Keratinocyte (primary cell): ENCODE data around the gene SMIM24. TPM values are rescaled to one million over a fixed set of nuclear protein-coding genes. Genes with fewer than 3 reads are reported as not detected.

Experiments
- DNase-seq: peaks from one replicate; pipeline ENCODE4 v3.0.0-alpha.2; 2011; ENCODE audit warnings: low read depth, missing footprints, low spot score
- FAIRE-seq: peaks from 2 replicates; lab custom pipeline; 2011; peaks lifted over from hg19 to GRCh38; lab: Jason Lieb, UNC
- H2AFZ ChIP-seq: 2 replicates; pipeline ENCODE4 v1.6.0; 2012; ENCODE audit warnings: low read length, control low read depth, inconsistent platforms; ENCODE audit not compliant: control insufficient read depth
- H3K27ac ChIP-seq: 2 replicates; pipeline ENCODE4 v1.5.1; 2011; ENCODE audit warnings: low read length; ENCODE audit not compliant: control insufficient read depth, insufficient read depth
- H3K27me3 ChIP-seq: 3 replicates; pipeline ENCODE4 v1.6.0; 2011; ENCODE audit warnings: low read length; ENCODE audit not compliant: control insufficient read depth, insufficient read depth; ENCODE audit errors: extremely low read depth
- H3K36me3 ChIP-seq, 2 experiments: 2 replicates in 1 of 2; 3 replicates in 1 of 2; pipeline ENCODE4 v1.5.1; 2011; ENCODE audit warnings: low read length in 2 of 2, mild to moderate bottlenecking in 1 of 2; ENCODE audit not compliant: control insufficient read depth in 2 of 2, insufficient read depth in 2 of 2; ENCODE audit errors: extremely low read depth in 1 of 2
- H3K4me1 ChIP-seq: 3 replicates; pipeline ENCODE4 v1.5.1; 2011; ENCODE audit warnings: low read length; ENCODE audit not compliant: control insufficient read depth, insufficient read depth; ENCODE audit errors: extremely low read depth
- H3K4me2 ChIP-seq: 3 replicates; pipeline ENCODE4 v1.6.0; 2011; ENCODE audit warnings: low read depth, low read length; ENCODE audit not compliant: control insufficient read depth, insufficient read depth; ENCODE audit errors: extremely low read depth
- H3K4me3 ChIP-seq, 3 experiments: fragments of 200-600 bp in 1 of 3; sonication (generic) in 1 of 3; 2 replicates in 2 of 3; 3 replicates in 1 of 3; pipeline ENCODE4 v1.5.1; 2011 to 2016; ENCODE audit warnings: low read length in 3 of 3, mild to moderate bottlenecking in 3 of 3, control low read depth in 2 of 3, inconsistent platforms in 1 of 3, low read depth in 1 of 3, mixed read lengths in 1 of 3, mixed run types in 1 of 3, moderate library complexity in 1 of 3; ENCODE audit not compliant: control insufficient read depth in 2 of 3, insufficient read depth in 2 of 3; ENCODE audit errors: extremely low read depth in 1 of 3
- H3K79me2 ChIP-seq: 2 replicates; pipeline ENCODE4 v1.6.0; 2012; ENCODE audit warnings: low read length; ENCODE audit not compliant: control insufficient read depth, insufficient read depth
- H3K9ac ChIP-seq: 3 replicates; pipeline ENCODE4 v1.6.0; 2011; ENCODE audit warnings: low read length; ENCODE audit not compliant: control insufficient read depth, insufficient read depth; ENCODE audit errors: extremely low read depth
- H3K9me1 ChIP-seq: 3 replicates; pipeline ENCODE4 v1.6.0; 2011; ENCODE audit warnings: low read length; ENCODE audit not compliant: control insufficient read depth, insufficient read depth; ENCODE audit errors: extremely low read depth
- H3K9me3 ChIP-seq: 2 replicates; pipeline ENCODE4 v1.5.1; 2012; ENCODE audit warnings: low read depth, low read length; ENCODE audit not compliant: control insufficient read depth
- H4K20me1 ChIP-seq: 3 replicates; pipeline ENCODE4 v1.6.0; 2011; ENCODE audit warnings: low read length; ENCODE audit not compliant: control insufficient read depth, insufficient read depth; ENCODE audit errors: extremely low read depth
- CTCF ChIP-seq, 3 experiments: IDR thresholded peaks in 1 of 3; conservative IDR thresholded peaks in 1 of 3; optimal IDR thresholded peaks in 1 of 3; 2 replicates in 2 of 3; 3 replicates in 1 of 3; pipeline versions ENCODE3 to v1.5.1; 2011; ENCODE audit warnings: low read length in 3 of 3, mild to moderate bottlenecking in 3 of 3, moderate library complexity in 2 of 3, control low read depth in 1 of 3, inconsistent platforms in 1 of 3; ENCODE audit not compliant: insufficient read depth in 2 of 3; ENCODE audit errors: extremely low read depth in 1 of 3
- EZH2 ChIP-seq: IDR thresholded peaks from one replicate; pipeline ENCODE4 v1.6.1; 2012; ENCODE audit warnings: inconsistent platforms, mild to moderate bottlenecking, low read length, moderate library complexity
- dilution Hi-C: fragments of 300-500 bp; cut with MboI; formaldehyde crosslinking; loops from one replicate; pipeline ENCODE4 v1.7.0; 2020; ENCODE audit warnings: low sequenced_read_pairs; ENCODE audit not compliant: extremely low pct_ligation_motif_present
- polyA plus RNA-seq, 5 experiments: library from polyadenylated mRNA; depleted of rRNA in 3 of 5; stranded (reverse) in 3 of 5; stranded (forward) in 1 of 5; unstranded in 1 of 5; fragments of >200 nt; gene quantifications; 1 replicate in 1 of 5; 2 replicates in 3 of 5; 3 replicates in 1 of 5; pipeline versions ENCODE4 v1.2.1 to v1.2.3, GENCODE V29; 2011 to 2012; ENCODE audit warnings: missing spikeins in 2 of 5, low read depth in 1 of 5, low replicate concordance in 1 of 5

SMIM24 gene
- polyA plus RNA-seq, 1 donor (not counting 4 experiments of a cell fraction or from before 2014, with no cell fraction given) = not detected

GRCh38 chr19:3494559-3494958 lies 14.2 kb upstream of the SMIM24 start:
- Histone ChIP-seq H3K36me3 (peaks cover 13 to 27% of the 10 kb centered on the region in 2 experiments), H2AFZ (no peak overlapping the region), H3K9me1 (peaks cover 5% of the 10 kb centered on the region), H3K4me1 (peaks cover 5% of the 10 kb centered on the region), H3K9ac (no peak overlapping the region), H3K4me2 (no peak overlapping the region), H4K20me1 (peaks cover 2% of the 10 kb centered on the region), H3K4me3 (no peak overlapping the region), H3K9me3 (no peaks in the 10 kb centered on the region), H3K79me2 (peaks cover 21% of the 10 kb centered on the region), H3K27ac (no peak overlapping the region), H3K27me3 (no peaks in the 10 kb centered on the region)
- DNase-seq = no peak
- TF ChIP-seq CTCF (optimal IDR thresholded peaks at IDR 0.05 in 1 of 3, IDR thresholded peaks at IDR 0.05 in 1 of 3, conservative IDR thresholded peaks at IDR 0.05 in 1 of 3; ENCODE audit: extremely low read depth in 1 of 3, insufficient read depth in 2 of 3, low read length in 3 of 3) (peak in 2 of 3 experiments; percentile 3 to 16), EZH2 (no peak)
- FAIRE-seq = no peak
- dilution Hi-C loops = no loop called here

DNA sequence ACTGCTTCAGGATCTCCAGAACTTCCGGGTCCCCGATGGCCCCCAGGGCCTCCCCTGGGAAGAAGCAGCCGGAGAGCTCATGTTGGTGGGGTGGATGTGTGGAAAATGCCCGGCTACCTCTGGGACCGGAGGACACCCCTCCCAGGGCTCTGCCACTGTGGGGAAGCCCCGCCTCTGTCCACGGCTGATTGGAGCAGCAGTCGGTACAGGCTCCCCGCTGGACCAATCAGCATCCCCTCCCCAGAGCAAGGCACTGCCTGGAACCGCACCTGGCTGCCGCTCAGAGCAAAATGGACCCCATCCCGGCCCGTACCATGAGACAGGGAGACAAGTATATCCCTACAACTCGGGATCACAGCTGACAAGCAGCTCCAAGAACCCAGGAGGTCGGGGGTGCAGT lies 13.7 kb upstream of the SMIM24 start:
- Histone ChIP-seq H3K9ac (no peak overlapping the region), H3K9me1 (peaks cover 3% of the 10 kb centered on the region), H3K4me3 (no peak overlapping the region), H3K27ac (no peak overlapping the region), H3K9me3 (no peaks in the 10 kb centered on the region), H3K27me3 (no peaks in the 10 kb centered on the region), H3K4me2 (no peak overlapping the region), H4K20me1 (peaks cover 2% of the 10 kb centered on the region), H3K79me2 (peaks cover 17% of the 10 kb centered on the region), H3K36me3 (peaks cover 13 to 27% of the 10 kb centered on the region in 2 experiments), H2AFZ (no peak overlapping the region), H3K4me1 (no peaks in the 10 kb centered on the region)
- TF ChIP-seq EZH2 = no peak
- no peak for TF ChIP-seq CTCF (optimal IDR thresholded peaks at IDR 0.05 in 1 of 3, IDR thresholded peaks at IDR 0.05 in 1 of 3, conservative IDR thresholded peaks at IDR 0.05 in 1 of 3; ENCODE audit: extremely low read depth in 1 of 3, insufficient read depth in 2 of 3, low read length in 3 of 3)
- no peak for DNase-seq
- dilution Hi-C loops = no loop called here
- no peak for FAIRE-seq
